A673 (cell line): Measurements from ENCODE around the gene SCAF1.

Source experiments
- CTCF ChIP-seq: fragments of 300-800, 200-600 bp; sonication (generic); conservative IDR thresholded peaks from 2 replicates; pipeline ENCODE4 v1.5.1; 2017; ENCODE audit warnings: low read depth, mild to moderate bottlenecking, antibody characterized with exemption, low read length, moderate library complexity, mixed read lengths
- EZH2 ChIP-seq: fragments of 200-600 bp; sonication (generic); IDR thresholded peaks from 2 replicates; pipeline ENCODE4 v1.6.1; 2017; ENCODE audit warnings: borderline replicate concordance, low read depth, mild to moderate bottlenecking, mixed read lengths, antibody characterized with exemption, low read length; ENCODE audit not compliant: poor library complexity, severe bottlenecking

- TF ChIP-seq EZH2 (no peak), CTCF (no peak)
Observed at GRCh38 chr19:49605605-49606004, 36.4 kb upstream of the SCAF1 start.
